Activated CD4-positive, alpha-beta T cell treated with anti-CD3 and anti-CD28 coated beads, Interleukin-2, amount 10 ng/mL, durations not matched to agents 24 days and 14 days (primary cell): Measurements from ENCODE around the gene TSPAN13. TPM values are rescaled to one million over a fixed set of nuclear protein-coding genes. Genes with fewer than 3 reads are reported as not detected.

Source experiments
- DNase-seq: peaks from one replicate; pipeline ENCODE4 v3.0.0; 2022
- H3K27ac Mint-ChIP-seq: one replicate; pipeline ENCODE4 v1.8.0; 2022; ENCODE audit warnings: mild to moderate bottlenecking, mixed read lengths
- H3K27me3 Mint-ChIP-seq: one replicate; pipeline ENCODE4 v1.8.0; 2022; ENCODE audit warnings: mixed read lengths
- H3K36me3 Mint-ChIP-seq: one replicate; pipeline ENCODE4 v1.8.0; 2022; ENCODE audit warnings: low read depth, mild to moderate bottlenecking, mixed read lengths
- H3K4me1 Mint-ChIP-seq: one replicate; pipeline ENCODE4 v1.8.0; 2021; ENCODE audit warnings: mixed read lengths
- H3K4me3 Mint-ChIP-seq: one replicate; pipeline ENCODE4 v1.8.0; 2022; ENCODE audit warnings: mild to moderate bottlenecking, moderate library complexity, mixed read lengths
- H3K9me3 Mint-ChIP-seq: one replicate; pipeline ENCODE4 v1.8.0; 2021; ENCODE audit warnings: mixed read lengths
- intact Hi-C: fragments of 100-400 bp; cut with micrococcal nuclease; formaldehyde crosslinking; loops from one replicate; pipeline ENCODE4 v1.15.1; 2023
- total RNA-seq: library from RNA; stranded (reverse); gene quantifications from 2 replicates; pipeline ENCODE4 v1.2.3, GENCODE V29; 2022

Gene TSPAN13
- total RNA-seq, 1 donor from 2014 or later, result 0.91 TPM

GRCh38 chr7:16801111-16801542, 47.6 kb downstream of the TSPAN13 start:
- Mint-ChIP-seq H3K4me3 (no peak overlapping the region), H3K27me3 (peaks cover 7% of the 10 kb centered on the region), H3K27ac (no peak overlapping the region), H3K4me1 (no peaks in the 10 kb centered on the region), H3K9me3 (no peaks in the 10 kb centered on the region), H3K36me3 (no peaks in the 10 kb centered on the region)
- no peak for DNase-seq
- intact Hi-C loops, result loop anchor here (1.0 kb wide), 1 partner anchor 117 kb away; no protein-coding TSS in a partner anchor

- Mint-ChIP-seq H3K27me3 (peaks cover 8% of the 10 kb centered on the region), H3K27ac (no peak overlapping the region), H3K4me1 (no peaks in the 10 kb centered on the region), H3K36me3 (no peaks in the 10 kb centered on the region), H3K9me3 (no peaks in the 10 kb centered on the region), H3K4me3 (no peak overlapping the region)
- intact Hi-C loops, result loop anchor here (1.0 kb wide), 1 partner anchor 117 kb away; no protein-coding TSS in a partner anchor
- DNase-seq, result no peak
These were observed 48.0 kb downstream of the TSPAN13 start for GRCh38 chr7:16801579-16801978.

- H3K27ac Mint-ChIP-seq, result no peak overlapping the region
- no peak overlapping the region for H3K4me3 Mint-ChIP-seq
- H3K9me3 Mint-ChIP-seq, result no peaks in the 10 kb centered on the region
- DNase-seq, result no peak
- H3K4me1 Mint-ChIP-seq, result no peaks in the 10 kb centered on the region
- intact Hi-C loops, result no loop called here
- H3K27me3 Mint-ChIP-seq, result peaks cover 11% of the 10 kb centered on the region
- H3K36me3 Mint-ChIP-seq, result no peaks in the 10 kb centered on the region
These were observed 49.6 kb downstream of the TSPAN13 start for GRCh38 chr7:16803125-16803524.

GRCh38 chr7:16803881-16804673, 50.5 kb downstream of the TSPAN13 start:
- H3K27me3 Mint-ChIP-seq, result peaks cover 11% of the 10 kb centered on the region
- intact Hi-C loops, result no loop called here
- no peak for DNase-seq
- no peaks in the 10 kb centered on the region for H3K36me3 Mint-ChIP-seq
- H3K4me1 Mint-ChIP-seq, result no peaks in the 10 kb centered on the region
- H3K27ac Mint-ChIP-seq, result no peak overlapping the region
- H3K9me3 Mint-ChIP-seq, result no peaks in the 10 kb centered on the region
- H3K4me3 Mint-ChIP-seq, result no peak overlapping the region

- intact Hi-C loops, result no loop called here
These were observed 51.3 kb downstream of the TSPAN13 start, which contains the start of gene AGR2 for GRCh38 chr7:16804674-16805439. Gene AGR2, minus strand, starts transcription at chr7:16804999. Its CDS starts 3,203 bp downstream, at chr7:16801796.

GRCh38 chr7:16805441-16805840, 51.9 kb downstream of the TSPAN13 start:
- no peaks in the 10 kb centered on the region for H3K9me3 Mint-ChIP-seq
- peaks cover 17% of the 10 kb centered on the region for H3K27me3 Mint-ChIP-seq
- no peak overlapping the region for H3K27ac Mint-ChIP-seq

More at GRCh38 chr7:16804674-16805439, 51.3 kb downstream of the TSPAN13 start, which contains the start of gene AGR2:
- Mint-ChIP-seq H3K9me3 (no peaks in the 10 kb centered on the region), H3K36me3 (no peaks in the 10 kb centered on the region), H3K4me3 (no peak within 1 kb of the TSS), H3K4me1 (no peaks in the 10 kb centered on the region), H3K27me3 (peaks cover 14% of the 10 kb centered on the region), H3K27ac (no peak within 1 kb of the TSS)
- no peak for DNase-seq

GRCh38 chr7:16810112-16810511, 56.6 kb downstream of the TSPAN13 start:
- no peak for DNase-seq
- no peaks in the 10 kb centered on the region for H3K36me3 Mint-ChIP-seq
- no peak overlapping the region for H3K4me3 Mint-ChIP-seq
- intact Hi-C loops, result no loop called here
- H3K4me1 Mint-ChIP-seq, result no peaks in the 10 kb centered on the region
- H3K27me3 Mint-ChIP-seq, result peaks cover 14% of the 10 kb centered on the region
- no peaks in the 10 kb centered on the region for H3K9me3 Mint-ChIP-seq
- no peak overlapping the region for H3K27ac Mint-ChIP-seq

More at GRCh38 chr7:16805441-16805840, 51.9 kb downstream of the TSPAN13 start:
- intact Hi-C loops, result no loop called here
- no peaks in the 10 kb centered on the region for H3K4me1 Mint-ChIP-seq
- H3K4me3 Mint-ChIP-seq, result no peak overlapping the region
- DNase-seq, result no peak
- no peaks in the 10 kb centered on the region for H3K36me3 Mint-ChIP-seq

- no peaks in the 10 kb centered on the region for H3K4me1 Mint-ChIP-seq
- H3K36me3 Mint-ChIP-seq, result no peaks in the 10 kb centered on the region
- no peaks in the 10 kb centered on the region for H3K9me3 Mint-ChIP-seq
- H3K27ac Mint-ChIP-seq, result no peak overlapping the region
- no peak overlapping the region for H3K4me3 Mint-ChIP-seq
- DNase-seq, result no peak
- peaks cover 14% of the 10 kb centered on the region for H3K27me3 Mint-ChIP-seq
- intact Hi-C loops, result no loop called here
These were observed 57.0 kb downstream of the TSPAN13 start for GRCh38 chr7:16810573-16810972.

GRCh38 chr7:16811551-16811950, 58.0 kb downstream of the TSPAN13 start:
- no peak overlapping the region for H3K4me3 Mint-ChIP-seq
- no peaks in the 10 kb centered on the region for H3K36me3 Mint-ChIP-seq
- H3K4me1 Mint-ChIP-seq, result no peaks in the 10 kb centered on the region
- H3K27ac Mint-ChIP-seq, result no peak overlapping the region
- no peaks in the 10 kb centered on the region for H3K9me3 Mint-ChIP-seq
- H3K27me3 Mint-ChIP-seq, result peaks cover 13% of the 10 kb centered on the region
- DNase-seq, result no peak
- intact Hi-C loops, result no loop called here

GRCh38 chr7:16812542-16813231, 59.1 kb downstream of the TSPAN13 start:
- Mint-ChIP-seq H3K4me3 (no peak overlapping the region), H3K27ac (no peak overlapping the region), H3K27me3 (peaks cover 13% of the 10 kb centered on the region), H3K4me1 (no peaks in the 10 kb centered on the region), H3K9me3 (no peaks in the 10 kb centered on the region), H3K36me3 (no peaks in the 10 kb centered on the region)
- no peak for DNase-seq
- intact Hi-C loops, result no loop called here

- intact Hi-C loops, result no loop called here
- no peak for DNase-seq
- Mint-ChIP-seq H3K36me3 (no peaks in the 10 kb centered on the region), H3K4me3 (no peak overlapping the region), H3K27me3 (peaks cover 11% of the 10 kb centered on the region), H3K27ac (no peak overlapping the region), H3K4me1 (no peaks in the 10 kb centered on the region), H3K9me3 (no peaks in the 10 kb centered on the region)
These were observed 59.7 kb downstream of the TSPAN13 start for GRCh38 chr7:16813232-16813616.

- Mint-ChIP-seq H3K4me1 (no peaks in the 10 kb centered on the region), H3K36me3 (no peaks in the 10 kb centered on the region), H3K27ac (no peak overlapping the region), H3K9me3 (peaks cover 2% of the 10 kb centered on the region), H3K27me3 (peaks cover 8% of the 10 kb centered on the region), H3K4me3 (no peak overlapping the region)
- no peak for DNase-seq
- intact Hi-C loops, result no loop called here
These were observed 61.4 kb downstream of the TSPAN13 start for GRCh38 chr7:16815001-16815400.

GRCh38 chr7:16816824-16817223, 63.3 kb downstream of the TSPAN13 start:
- Mint-ChIP-seq H3K4me1 (no peaks in the 10 kb centered on the region), H3K27ac (no peak overlapping the region), H3K4me3 (no peak overlapping the region), H3K36me3 (no peaks in the 10 kb centered on the region), H3K27me3 (peaks cover 2% of the 10 kb centered on the region), H3K9me3 (peaks cover 3% of the 10 kb centered on the region)
- intact Hi-C loops, result no loop called here
- DNase-seq, result no peak

- intact Hi-C loops, result no loop called here
- Mint-ChIP-seq H3K27me3 (peaks cover 2% of the 10 kb centered on the region), H3K9me3 (peaks cover 3% of the 10 kb centered on the region), H3K4me3 (no peak overlapping the region), H3K36me3 (no peaks in the 10 kb centered on the region), H3K4me1 (no peaks in the 10 kb centered on the region), H3K27ac (no peak overlapping the region)
- DNase-seq, result no peak
These were observed 64.0 kb downstream of the TSPAN13 start for GRCh38 chr7:16817536-16817935.
